Lung (tissue), 12 donors: ENCODE results near the gene GPR39. TPM values are rescaled to one million over a fixed set of nuclear protein-coding genes. Genes with fewer than 3 reads are reported as not detected.

Experiments
- ATAC-seq: fragments of 200-7000 bp; cut with Tn5 transposase; one replicate; pipeline ENCODE4 v1.9.1; 2020; ENCODE audit warnings: moderate number of reproducible peaks; ENCODE audit not compliant: insufficient read depth, low FRiP score
- DNase-seq, 3 donors: peaks; one replicate each; pipeline ENCODE4 v3.0.0-alpha.2; 2013 to 2017
- H3K27ac ChIP-seq, 2 donors: one replicate each; pipeline ENCODE4 v1.5.1; 2013; ENCODE audit warnings: mild to moderate bottlenecking in 2 of 2, moderate library complexity in 2 of 2, control low read depth in 1 of 2, inconsistent platforms in 1 of 2, low read depth in 1 of 2, low read length in 1 of 2
- H3K27me3 ChIP-seq, 3 donors: one replicate each; pipeline ENCODE4 v1.5.1; 2013; ENCODE audit warnings: low read length in 2 of 3; ENCODE audit not compliant: control insufficient read depth in 3 of 3, insufficient read depth in 3 of 3
- H3K36me3 ChIP-seq, 4 donors: one replicate each; pipeline ENCODE4 v1.5.1; 2013; ENCODE audit warnings: low read length in 4 of 4, mild to moderate bottlenecking in 1 of 4, moderate library complexity in 1 of 4; ENCODE audit not compliant: control insufficient read depth in 4 of 4, insufficient read depth in 4 of 4
- H3K4me1 ChIP-seq, 5 donors: one replicate each; pipeline ENCODE4 v1.5.1; 2013; ENCODE audit warnings: low read length in 5 of 5, mild to moderate bottlenecking in 2 of 5, moderate library complexity in 1 of 5; ENCODE audit not compliant: control insufficient read depth in 5 of 5, insufficient read depth in 5 of 5
- H3K4me3 ChIP-seq: one replicate; pipeline ENCODE4 v1.5.1; 2013; ENCODE audit warnings: mild to moderate bottlenecking, control low read depth, moderate library complexity
- H3K9ac ChIP-seq, 2 donors: one replicate each; pipeline ENCODE4 v1.5.1; 2013; ENCODE audit warnings: low read length in 2 of 2, control low read depth in 1 of 2; ENCODE audit not compliant: insufficient read depth in 1 of 2
- H3K9me3 ChIP-seq, 4 donors: one replicate each; pipeline ENCODE4 v1.5.1; 2013; ENCODE audit warnings: low read length in 3 of 4, mild to moderate bottlenecking in 1 of 4, moderate library complexity in 1 of 4; ENCODE audit not compliant: control insufficient read depth in 4 of 4, insufficient read depth in 3 of 4
- CTCF ChIP-seq: IDR thresholded peaks from 2 replicates; pipeline ENCODE4 v1.5.1; 2012; ENCODE audit warnings: mild to moderate bottlenecking; ENCODE audit errors: control extremely low read depth, extremely low read depth
- WGBS, 2 donors: extraction: QIAGEN DNeasy Blood & Tissue Kit; methylation state at CpG; one replicate each; pipeline ENCODE4 v1.1.7; 2013; 5-methylcytosine and 5-hydroxymethylcytosine counted together
- polyA plus RNA-seq, 2 donors: library from polyadenylated mRNA; stranded (reverse); fragments of 200-250 nt; gene quantifications; one replicate each; pipeline ENCODE4 v1.2.1, GENCODE V29; 2013
- total RNA-seq, 2 donors: library from RNA; depleted of rRNA in 1 of 2; stranded (reverse); fragments of >200 nt in 1 of 2; gene quantifications; one replicate each; pipeline ENCODE4 v1.2.1, GENCODE V29; 2014 to 2021
- donor health status: control.
- donor health status: control.
- donor health status: Bipolar disorder and iron deficiency.
- donor health status: healthy.
- donor health status: DM: yes; HTN: yes; CAD: no.

The GPR39 gene
- total and polyA plus RNA-seq, 4 donors: 5.8 to 15.3 (median 11.1) TPM

GRCh38 chr2:132677661-132678060, 261.1 kb downstream of the GPR39 start:
- no peak for TF ChIP-seq CTCF
- Histone ChIP-seq H3K27me3 (peaks cover 0 to 9% (median 2%) of the 10 kb centered on the region in 3 donors), H3K9me3 (no peaks in the 10 kb centered on the region), H3K27ac (no peak overlapping the region), H3K36me3 (no peaks in the 10 kb centered on the region), H3K9ac (no peak overlapping the region), H3K4me3 (no peak overlapping the region), H3K4me1 (no peaks in the 10 kb centered on the region)
- no peak for ATAC-seq
- DNase-seq: no peak
- WGBS, 2 donors: 92 to 94% methylated on average over 5 of the region's 5 CpGs

- no peak overlapping the region for H3K9ac ChIP-seq
- no peaks in the 10 kb centered on the region for H3K9me3 ChIP-seq
- no peaks in the 10 kb centered on the region for H3K36me3 ChIP-seq
- no peaks in the 10 kb centered on the region for H3K4me1 ChIP-seq
- peaks cover 0 to 3% (median 2%) of the 10 kb centered on the region in 3 donors for H3K27me3 ChIP-seq
- H3K27ac ChIP-seq: no peak overlapping the region
- DNase-seq (no peak), ATAC-seq (no peak)
- TF ChIP-seq CTCF: no peak
- WGBS, 2 donors: 94 to 98% methylated on average over 2 of the region's 2 CpGs
- H3K4me3 ChIP-seq: no peak overlapping the region
These were observed 261.9 kb downstream of the GPR39 start for GRCh38 chr2:132678483-132678882.

GRCh38 chr2:132680544-132680943, 263.9 kb downstream of the GPR39 start:
- Histone ChIP-seq H3K27me3 (peaks cover 0 to 3% (median 0%) of the 10 kb centered on the region in 3 donors), H3K9ac (no peak overlapping the region), H3K9me3 (no peaks in the 10 kb centered on the region), H3K36me3 (no peaks in the 10 kb centered on the region), H3K4me1 (no peaks in the 10 kb centered on the region), H3K27ac (no peak overlapping the region), H3K4me3 (no peak overlapping the region)
- ATAC-seq: no peak
- WGBS, 2 donors: 77 to 83% methylated on average over 3 of the region's 3 CpGs
- no peak for TF ChIP-seq CTCF
- no peak for DNase-seq

GRCh38 chr2:132681766-132682165, 265.2 kb downstream of the GPR39 start:
- no peak overlapping the region for H3K4me3 ChIP-seq
- H3K27ac ChIP-seq: no peak overlapping the region
- H3K9me3 ChIP-seq: no peaks in the 10 kb centered on the region
- DNase-seq (no peak), ATAC-seq (no peak)
- H3K4me1 ChIP-seq: no peaks in the 10 kb centered on the region
- no peak overlapping the region for H3K9ac ChIP-seq
- no peaks in the 10 kb centered on the region for H3K36me3 ChIP-seq
- 94% methylated on average over 1 of the region's 1 CpG for WGBS, 2 donors
- no peaks in the 10 kb centered on the region for H3K27me3 ChIP-seq
- TF ChIP-seq CTCF: no peak
